ENCODE measurements around the gene RTP5.

- no peak for TF ChIP-seq EZH2phosphoT487 (IDR thresholded peaks at IDR 0.05; ENCODE audit: insufficient read depth, low read depth)
- no peak for TF ChIP-seq EZH2 (IDR thresholded peaks at IDR 0.05; ENCODE audit: insufficient read depth, poor library complexity, severe bottlenecking)
Observed at GRCh38 chr2:241852981-241853631, 16.4 kb upstream of the RTP5 start.

All from GM23248 (cell line).